HCT116 (cell line): ENCODE results near the gene CDC42BPB. TPM values are rescaled to one million over a fixed set of nuclear protein-coding genes. Genes with fewer than 3 reads are reported as not detected.
A peak's percentile ranks its signal among the peaks of the same experiment; 100 is the strongest.

Experiments
- ATAC-seq: fragments of 200-7000 bp; cut with Tn5 transposase; 2 replicates; pipeline ENCODE4 v1.9.1; 2020; ENCODE audit warnings: mild to moderate bottlenecking, moderate library complexity
- BruUV-seq: library from RNA; stranded (reverse); fragments of 400-500 nt; replicated peaks from 2 replicates; lab custom pipeline; 2021; lab: Mats Ljungman, UMichigan
- CTCF ChIA-PET: fragments of 300-600 bp; sonication (Branson Sonifier 250); formaldehyde crosslinking; loops from one replicate; lab custom pipeline; 2021; ENCODE audit warnings: antibody characterized with exemption; lab: Charles Lee
- POLR2A ChIA-PET: fragments of 300-600, 350-600 bp; sonication (Branson Sonifier 250); formaldehyde crosslinking; loops from one replicate; lab custom pipeline; 2021; ENCODE audit warnings: antibody characterized with exemption; lab: Charles Lee
- RAD21 ChIA-PET, 2 experiments: fragments of 300-600 bp; sonication (Branson Sonifier 250); formaldehyde crosslinking; loops; one replicate each; lab custom pipeline; 2023; ENCODE audit warnings: low total read pairs in 2 of 2; ENCODE audit not compliant: uncharacterized antibody in 2 of 2, unreplicated experiment in 2 of 2, low non-redundant PET in 1 of 2; lab: Charles Lee
- DNase-seq: peaks from one replicate; pipeline ENCODE4 v3.0.0-alpha.2; 2010; ENCODE audit warnings: low read depth, low spot score
- H2AFZ ChIP-seq: fragments of 200-600 bp; shearing (Covaris generic), sonication (generic); 2 replicates; pipeline ENCODE4 v1.6.1; 2017; ENCODE audit warnings: low read depth, mixed run types, mixed read lengths, antibody characterized with exemption, low read length; ENCODE audit not compliant: poor library complexity, severe bottlenecking
- H3K27ac ChIP-seq: 2 replicates; pipeline ENCODE4 v1.5.1; 2012; ENCODE audit warnings: low read depth, low read length
- H3K27me3 ChIP-seq: fragments of 200-600 bp; sonication (generic); 2 replicates; pipeline ENCODE4 v1.6.1; 2016; ENCODE audit warnings: mixed run types, low read length, mixed read lengths; ENCODE audit not compliant: insufficient read depth
- H3K36me3 ChIP-seq, 2 experiments: fragments of 200-500 bp in 1 of 2; fragments of 200-600 bp in 1 of 2; sonication (Bioruptor generic) in 1 of 2; sonication (generic) in 1 of 2; 2 replicates each; pipeline versions ENCODE4 v1.5.1 to v1.6.1; 2014 to 2016; ENCODE audit warnings: low read length in 2 of 2, inconsistent platforms in 1 of 2, mixed read lengths in 1 of 2, mixed run types in 1 of 2; ENCODE audit not compliant: insufficient read depth in 2 of 2, control insufficient read depth in 1 of 2
- H3K4me1 ChIP-seq, 2 experiments: fragments of 200-600 bp in 1 of 2; sonication (generic) in 1 of 2; 2 replicates each; pipeline versions ENCODE4 v1.5.1 to v1.6.1; 2012 to 2017; ENCODE audit warnings: low read length in 2 of 2, inconsistent platforms in 1 of 2, mild to moderate bottlenecking in 1 of 2, mixed read lengths in 1 of 2, mixed run types in 1 of 2, moderate library complexity in 1 of 2; ENCODE audit not compliant: insufficient read depth in 2 of 2, control insufficient read depth in 1 of 2
- H3K4me2 ChIP-seq: fragments of 200-600 bp; sonication (generic); 2 replicates; pipeline ENCODE4 v1.6.1; 2017; ENCODE audit warnings: mixed run types, low read length, mixed read lengths
- H3K4me3 ChIP-seq, 2 experiments: fragments of 200-600 bp in 1 of 2; sonication (generic) in 1 of 2; replicated peaks in 1 of 2; 2 replicates each; pipeline ENCODE4 v1.5.1; 2011 to 2016; ENCODE audit warnings: low read length in 2 of 2, control low read depth in 1 of 2, low read depth in 1 of 2, mild to moderate bottlenecking in 1 of 2, mixed read lengths in 1 of 2, mixed run types in 1 of 2
- H3K79me2 ChIP-seq: fragments of 200-600 bp; sonication (generic); 2 replicates; pipeline ENCODE4 v1.6.1; 2017; ENCODE audit warnings: mild to moderate bottlenecking, mixed run types, low read length, moderate library complexity, mixed read lengths; ENCODE audit not compliant: insufficient read depth
- H3K9ac ChIP-seq: fragments of 200-600 bp; sonication (generic); 2 replicates; pipeline ENCODE4 v1.6.1; 2016; ENCODE audit warnings: low read length, mixed read lengths
- H3K9me2 ChIP-seq: fragments of 200-600 bp; sonication (generic), shearing (Covaris generic); 2 replicates; pipeline ENCODE4 v1.6.1; 2017; ENCODE audit warnings: mixed run types, mild to moderate bottlenecking, moderate library complexity; ENCODE audit not compliant: insufficient read depth
- H3K9me3 ChIP-seq, 2 experiments: fragments of 200-500 bp in 1 of 2; fragments of 200-600 bp in 1 of 2; sonication (Bioruptor generic) in 1 of 2; sonication (generic) in 1 of 2; 2 replicates each; pipeline ENCODE4 v1.6.1; 2014 to 2017; ENCODE audit warnings: low read length in 2 of 2, mixed read lengths in 2 of 2, inconsistent platforms in 1 of 2, low read depth in 1 of 2, mild to moderate bottlenecking in 1 of 2, mixed run types in 1 of 2, moderate library complexity in 1 of 2; ENCODE audit not compliant: control insufficient read depth in 1 of 2, insufficient read depth in 1 of 2
- H4K20me1 ChIP-seq: fragments of 200-600 bp; sonication (generic), shearing (Covaris generic); 2 replicates; pipeline ENCODE4 v1.6.1; 2017; ENCODE audit warnings: mixed run types, mild to moderate bottlenecking, moderate library complexity; ENCODE audit not compliant: insufficient read depth
- CEBPB ChIP-seq: IDR thresholded peaks from 2 replicates; pipeline ENCODE4 v1.6.1; 2012; ENCODE audit warnings: low read depth
- CTCF ChIP-seq, 3 experiments: fragments of 200-600 bp in 1 of 3; sonication (generic) in 1 of 3; IDR thresholded peaks in 2 of 3; conservative IDR thresholded peaks in 1 of 3; 2 replicates each; pipeline ENCODE4 v1.5.1; 2012 to 2017; ENCODE audit warnings: low read depth in 2 of 3, low read length in 2 of 3, antibody characterized with exemption in 1 of 3, borderline replicate concordance in 1 of 3, control low read depth in 1 of 3, mild to moderate bottlenecking in 1 of 3, mixed read lengths in 1 of 3, mixed run types in 1 of 3, moderate library complexity in 1 of 3; ENCODE audit not compliant: insufficient read depth in 1 of 3
- EGR1 ChIP-seq: IDR thresholded peaks from 2 replicates; pipeline ENCODE4 v1.6.1; 2012; ENCODE audit warnings: low read depth
- ELF1 ChIP-seq: IDR thresholded peaks from 2 replicates; pipeline ENCODE4 v1.6.1; 2012; ENCODE audit warnings: low read depth, borderline replicate concordance
- EZH2 ChIP-seq: fragments of 200-600 bp; sonication (generic); IDR thresholded peaks from 2 replicates; pipeline ENCODE4 v1.6.1; 2017; ENCODE audit warnings: antibody characterized with exemption, mixed run types
- EZH2phosphoT487 ChIP-seq: fragments of 200-600 bp; IDR thresholded peaks from 2 replicates; pipeline ENCODE4 v1.6.1; 2018; ENCODE audit warnings: antibody characterized with exemption, borderline replicate concordance
- FOSL1 ChIP-seq: IDR thresholded peaks from 2 replicates; pipeline ENCODE4 v1.6.1; 2012; ENCODE audit warnings: low read depth
- JUND ChIP-seq: IDR thresholded peaks from 2 replicates; pipeline ENCODE4 v1.6.1; 2012
- RAD21 ChIP-seq: IDR thresholded peaks from 2 replicates; pipeline ENCODE4 v1.6.1; 2012; ENCODE audit warnings: low read depth, mild to moderate bottlenecking
- SIN3A ChIP-seq: IDR thresholded peaks from 2 replicates; pipeline ENCODE4 v1.6.1; 2012; ENCODE audit warnings: low read depth
- SP1 ChIP-seq: IDR thresholded peaks from 2 replicates; pipeline ENCODE4 v1.6.1; 2012; ENCODE audit warnings: low read depth
- SRF ChIP-seq: IDR thresholded peaks from 2 replicates; pipeline ENCODE4 v1.6.1; 2012; ENCODE audit warnings: low read depth
- YY1 ChIP-seq: IDR thresholded peaks from 2 replicates; pipeline ENCODE4 v1.6.1; 2011; ENCODE audit warnings: low read length, low read depth, moderate library complexity, mild to moderate bottlenecking; ENCODE audit not compliant: insufficient replicate concordance; ENCODE audit errors: extremely low read depth
- ZBTB33 ChIP-seq: IDR thresholded peaks from 2 replicates; pipeline ENCODE4 v1.6.1; 2011; ENCODE audit warnings: mild to moderate bottlenecking, low read length, moderate library complexity; ENCODE audit not compliant: insufficient replicate concordance; ENCODE audit errors: extremely low read depth
- intact Hi-C: fragments of 100-400 bp; cut with micrococcal nuclease; formaldehyde crosslinking; loops from 2 replicates; pipeline ENCODE4 v1.10.0; 2022
- total RNA-seq: library from RNA; stranded (reverse); gene quantifications from one replicate; pipeline ENCODE4 v1.2.1, GENCODE V29; 2021; ENCODE audit not compliant: unreplicated experiment
- TF ChIP-seq, protein P1 (sequence below): IDR thresholded peaks from 2 replicates; pipeline ENCODE4 v1.6.1; 2012
- TF ChIP-seq, protein P2 (sequence below): IDR thresholded peaks from 2 replicates; pipeline ENCODE4 v1.6.1; 2012

CDC42BPB gene
- total RNA-seq, 1 experiment from 2014 or later, result 85.6 TPM

GRCh38 chr14:103055695-103056094, 1.7 kb downstream of the CDC42BPB start:
- BruUV-seq, result TSS peak; percentile 75
- Histone ChIP-seq H3K4me2 (peak overlapping the region; percentile 91), H4K20me1 (no peaks in the 10 kb centered on the region; the same call in 1 of the 2 replicates), H3K9me2 (no peaks in the 10 kb centered on the region), H3K4me3 (peak overlapping the region; percentile 76 to 79), H3K9ac (peak overlapping the region; percentile 76), H3K9me3 (no peaks in the 10 kb centered on the region), H3K4me1 (peaks cover 9 to 22% of the 10 kb centered on the region in 2 experiments; a peak in 3 of 4 replicates), H2AFZ (no peak overlapping the region), H3K79me2 (peaks cover 55% of the 10 kb centered on the region), H3K27ac (no peak overlapping the region), H3K27me3 (no peaks in the 10 kb centered on the region)
- RAD21 ChIA-PET, result no interaction called here
- DNase-seq (no peak), ATAC-seq (no peak)
- intact Hi-C loops, result no loop called here
- CTCF ChIA-PET, result no interaction called here
- TF ChIP-seq SRF, result no peak
- no peak for TF ChIP-seq JUND
- TF ChIP-seq EGR1, result no peak
- no peak for TF ChIP-seq ELF1
- no peak for TF ChIP-seq RAD21
- TF ChIP-seq ZBTB33, result no peak
- TF ChIP-seq SP1, result no peak
- no peak for TF ChIP-seq YY1
- TF ChIP-seq CTCF (IDR thresholded peaks at IDR 0.05 in 2 of 3, conservative IDR thresholded peaks at IDR 0.05 in 1 of 3; ENCODE audit: borderline replicate concordance in 1 of 3, insufficient read depth in 1 of 3, low read depth in 2 of 3, low read length in 2 of 3), result no peak
- TF ChIP-seq FOSL1, result no peak
- no peak for TF ChIP-seq EZH2phosphoT487
- no peak for TF ChIP-seq CEBPB
- no peak for TF ChIP-seq EZH2
- TF ChIP-seq, protein P1, sequence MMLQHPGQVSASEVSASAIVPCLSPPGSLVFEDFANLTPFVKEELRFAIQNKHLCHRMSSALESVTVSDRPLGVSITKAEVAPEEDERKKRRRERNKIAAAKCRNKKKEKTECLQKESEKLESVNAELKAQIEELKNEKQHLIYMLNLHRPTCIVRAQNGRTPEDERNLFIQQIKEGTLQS, result no peak
- TF ChIP-seq, protein P2, sequence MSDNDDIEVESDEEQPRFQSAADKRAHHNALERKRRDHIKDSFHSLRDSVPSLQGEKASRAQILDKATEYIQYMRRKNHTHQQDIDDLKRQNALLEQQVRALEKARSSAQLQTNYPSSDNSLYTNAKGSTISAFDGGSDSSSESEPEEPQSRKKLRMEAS, result no peak
- no peak for TF ChIP-seq SIN3A
- TF ChIP-seq, all 23 proteins: peak for 0
- POLR2A ChIA-PET, result interaction anchor here (0.6 kb wide), 1 partner anchor 37 kb away, joined by 4 read pairs; no protein-coding TSS in a partner anchor
- 0 out of 4 replicates have a peak, but pooled peaks cover 0 to 3% of the 10 kb centered on the region in 2 experiments for H3K36me3 ChIP-seq
